CD14-positive monocyte (primary cell): Measurements from ENCODE around the gene JOSD2. TPM values are rescaled to one million over a fixed set of nuclear protein-coding genes. Genes with fewer than 3 reads are reported as not detected.

Experiments used
- DNase-seq, 3 donors: peaks; one replicate each; pipeline ENCODE4 v3.0.0-alpha.2; 2011 to 2022
- H2AFZ ChIP-seq: 2 replicates; pipeline ENCODE4 v1.6.0; 2012; ENCODE audit warnings: mild to moderate bottlenecking, low read depth, low read length, inconsistent platforms; ENCODE audit not compliant: insufficient read depth, poor library complexity, severe bottlenecking
- H3K27ac ChIP-seq, 2 donors: 1 replicate in 1 of 2; 2 replicates in 1 of 2; pipeline ENCODE4 v1.5.1; 2012 to 2013; ENCODE audit warnings: low read length in 2 of 2, control low read depth in 1 of 2, inconsistent platforms in 1 of 2, low read depth in 1 of 2, mild to moderate bottlenecking in 1 of 2
- H3K27me3 ChIP-seq, 2 donors: one replicate each; pipeline versions ENCODE4 v1.6.0 to v1.6.1; 2011 to 2013; ENCODE audit warnings: low read length in 2 of 2; ENCODE audit not compliant: control insufficient read depth in 2 of 2, insufficient read depth in 2 of 2
- H3K36me3 ChIP-seq, 2 donors: replicated peaks in 1 of 2; 1 replicate in 1 of 2; 2 replicates in 1 of 2; pipeline versions ENCODE4 v1.5.1 to v1.6.1; 2012 to 2013; ENCODE audit warnings: low read length in 2 of 2, control low read depth in 1 of 2, inconsistent platforms in 1 of 2, mild to moderate bottlenecking in 1 of 2; ENCODE audit not compliant: insufficient read depth in 2 of 2, control insufficient read depth in 1 of 2
- H3K4me1 ChIP-seq, 2 donors: 1 replicate in 1 of 2; 2 replicates in 1 of 2; pipeline versions ENCODE4 v1.5.1 to v1.6.1; 2012 to 2013; ENCODE audit warnings: low read length in 2 of 2, control low read depth in 1 of 2, inconsistent platforms in 1 of 2, mild to moderate bottlenecking in 1 of 2, moderate library complexity in 1 of 2; ENCODE audit not compliant: insufficient read depth in 2 of 2, control insufficient read depth in 1 of 2
- H3K4me2 ChIP-seq: replicated peaks from 2 replicates; pipeline ENCODE3; 2012; ENCODE audit warnings: low read length, moderate library complexity, mild to moderate bottlenecking; ENCODE audit not compliant: poor library complexity, severe bottlenecking; ENCODE audit errors: extremely low read depth
- H3K4me3 ChIP-seq, 3 experiments: fragments of 200-600 bp in 1 of 3; sonication (generic) in 1 of 3; replicated peaks in 1 of 3; 1 replicate in 2 of 3; 2 replicates in 1 of 3; pipeline ENCODE4 v1.5.1; 2011 to 2013; ENCODE audit warnings: low read length in 3 of 3, mild to moderate bottlenecking in 3 of 3, control low read depth in 2 of 3, low read depth in 2 of 3, inconsistent platforms in 1 of 3, moderate library complexity in 1 of 3
- H3K79me2 ChIP-seq: 2 replicates; pipeline ENCODE4 v1.6.0; 2012; ENCODE audit warnings: mild to moderate bottlenecking, control low read depth, inconsistent platforms, low read length, moderate library complexity; ENCODE audit not compliant: insufficient read depth
- H3K9ac ChIP-seq: 2 replicates; pipeline ENCODE4 v1.6.0; 2017; ENCODE audit warnings: low read length, mild to moderate bottlenecking; ENCODE audit not compliant: insufficient read depth, poor library complexity, severe bottlenecking
- H3K9me3 ChIP-seq, 2 donors: replicated peaks in 1 of 2; 1 replicate in 1 of 2; 2 replicates in 1 of 2; pipeline versions ENCODE4 v1.5.1 to v1.6.1; 2012 to 2013; ENCODE audit warnings: low read length in 2 of 2, control low read depth in 1 of 2; ENCODE audit not compliant: control insufficient read depth in 1 of 2, insufficient read depth in 1 of 2
- H4K20me1 ChIP-seq: 2 replicates; pipeline ENCODE4 v1.6.0; 2012; ENCODE audit warnings: mild to moderate bottlenecking, low read length, control low read depth, moderate library complexity; ENCODE audit not compliant: insufficient read depth
- H3K27ac Mint-ChIP-seq, 7 donors: one replicate each; pipeline ENCODE4 v1.8.0; 2020; ENCODE audit warnings: mild to moderate bottlenecking in 7 of 7, mixed read lengths in 7 of 7, moderate library complexity in 6 of 7, inconsistent platforms in 2 of 7
- H3K27me3 Mint-ChIP-seq, 3 donors: one replicate each; pipeline ENCODE4 v1.8.0; 2021 to 2022; ENCODE audit warnings: low read depth in 3 of 3, mild to moderate bottlenecking in 3 of 3, mixed read lengths in 3 of 3, moderate library complexity in 3 of 3, inconsistent platforms in 1 of 3
- H3K36me3 Mint-ChIP-seq, 2 donors: one replicate each; pipeline ENCODE4 v1.8.0; 2020; ENCODE audit warnings: mixed read lengths in 2 of 2, inconsistent platforms in 1 of 2, mild to moderate bottlenecking in 1 of 2
- H3K4me1 Mint-ChIP-seq: one replicate; pipeline ENCODE4 v1.8.0; 2020; ENCODE audit warnings: mild to moderate bottlenecking, mixed read lengths
- H3K4me3 Mint-ChIP-seq, 2 donors: one replicate each; pipeline ENCODE4 v1.8.0; 2020; ENCODE audit warnings: mild to moderate bottlenecking in 2 of 2, mixed read lengths in 2 of 2, moderate library complexity in 1 of 2
- H3K9me3 Mint-ChIP-seq, 7 donors: one replicate each; pipeline ENCODE4 v1.8.0; 2020 to 2022; ENCODE audit warnings: mixed read lengths in 7 of 7, mild to moderate bottlenecking in 6 of 7, moderate library complexity in 6 of 7, inconsistent platforms in 2 of 7
- WGBS: methylation state at CpG from one replicate; pipeline ENCODE4 v1.1.5; 2013; ENCODE audit warnings: missing lambda C conversion rate; ENCODE audit not compliant: insufficient coverage; 5-methylcytosine and 5-hydroxymethylcytosine counted together
- intact Hi-C, 2 donors: fragments of 100-400 bp; cut with micrococcal nuclease; formaldehyde crosslinking; loops; one replicate each; pipeline versions ENCODE4 v1.15.0 to v1.15.1; 2023
- polyA plus RNA-seq, 3 donors: library from polyadenylated mRNA; depleted of rRNA in 1 of 3; unstranded in 2 of 3; stranded (reverse) in 1 of 3; fragments of 300-500 nt in 2 of 3; fragments of >200 nt in 1 of 3; fragmentation: Illumina TruSeq in 2 of 3; gene quantifications; 1 replicate in 2 of 3; 2 replicates in 1 of 3; pipeline ENCODE4 v1.2.3, GENCODE V29; 2012 to 2021
- TF ChIP-seq, protein P1 (sequence below): fragments of 200-600 bp; IDR thresholded peaks from one replicate; pipeline ENCODE4 v1.8.0; 2022; ENCODE audit warnings: antibody characterized with exemption, mild to moderate bottlenecking

The JOSD2 gene
- polyA plus RNA-seq, 3 donors, result 33.0 to 43.0 (median 37.2) TPM

DNA sequence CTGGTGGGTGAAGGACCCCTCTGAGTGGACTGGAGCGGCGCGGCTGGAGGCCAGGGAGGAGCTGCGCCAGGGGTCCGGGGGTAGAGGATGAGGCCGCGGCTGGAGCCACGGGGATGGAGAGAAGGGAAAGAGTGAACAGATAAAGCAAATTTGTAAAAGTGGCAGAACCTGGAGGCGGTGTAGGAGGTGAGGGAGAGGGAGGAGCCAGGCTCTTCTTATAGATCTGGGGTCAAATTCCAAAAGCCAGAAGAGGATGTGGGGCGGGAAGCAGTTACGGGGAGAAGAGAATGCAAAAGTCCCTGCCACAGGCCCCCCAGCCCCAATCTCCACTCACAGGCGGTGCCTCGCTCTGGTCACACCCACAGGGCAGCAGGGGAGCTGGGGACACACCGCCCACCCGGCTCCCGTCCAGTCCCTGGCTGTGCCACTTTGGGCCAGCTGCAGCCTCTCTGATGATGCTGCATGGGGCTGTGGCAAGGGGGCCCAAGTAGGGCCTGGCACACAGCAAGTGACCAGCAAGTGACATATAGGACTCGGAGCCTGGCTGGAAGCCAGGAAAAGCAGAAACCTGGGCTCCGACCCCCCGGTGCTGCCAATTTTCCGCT lies 46.1 kb upstream of the JOSD2 start:
- TF ChIP-seq, protein P1, sequence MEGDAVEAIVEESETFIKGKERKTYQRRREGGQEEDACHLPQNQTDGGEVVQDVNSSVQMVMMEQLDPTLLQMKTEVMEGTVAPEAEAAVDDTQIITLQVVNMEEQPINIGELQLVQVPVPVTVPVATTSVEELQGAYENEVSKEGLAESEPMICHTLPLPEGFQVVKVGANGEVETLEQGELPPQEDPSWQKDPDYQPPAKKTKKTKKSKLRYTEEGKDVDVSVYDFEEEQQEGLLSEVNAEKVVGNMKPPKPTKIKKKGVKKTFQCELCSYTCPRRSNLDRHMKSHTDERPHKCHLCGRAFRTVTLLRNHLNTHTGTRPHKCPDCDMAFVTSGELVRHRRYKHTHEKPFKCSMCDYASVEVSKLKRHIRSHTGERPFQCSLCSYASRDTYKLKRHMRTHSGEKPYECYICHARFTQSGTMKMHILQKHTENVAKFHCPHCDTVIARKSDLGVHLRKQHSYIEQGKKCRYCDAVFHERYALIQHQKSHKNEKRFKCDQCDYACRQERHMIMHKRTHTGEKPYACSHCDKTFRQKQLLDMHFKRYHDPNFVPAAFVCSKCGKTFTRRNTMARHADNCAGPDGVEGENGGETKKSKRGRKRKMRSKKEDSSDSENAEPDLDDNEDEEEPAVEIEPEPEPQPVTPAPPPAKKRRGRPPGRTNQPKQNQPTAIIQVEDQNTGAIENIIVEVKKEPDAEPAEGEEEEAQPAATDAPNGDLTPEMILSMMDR, result no peak
- Histone ChIP-seq H3K4me1 (peaks cover 6 to 9% of the 10 kb centered on the region in 2 donors), H3K27ac (no peak overlapping the region), H3K4me3 (no peak overlapping the region), H3K4me2 (no peak overlapping the region), H4K20me1 (no peaks in the 10 kb centered on the region), H3K79me2 (no peaks in the 10 kb centered on the region), H3K27me3 (peaks cover 0 to 35% of the 10 kb centered on the region in 2 donors), H3K36me3 (no peaks in the 10 kb centered on the region), H3K9me3 (no peaks in the 10 kb centered on the region), H3K9ac (no peak overlapping the region), H2AFZ (no peak overlapping the region)
- intact Hi-C loops, result loop anchor here in 1 of 2 donors (2.0 to 5.0 kb wide), 2 partner anchors 70 to 200 kb away; no protein-coding TSS in a partner anchor
- Mint-ChIP-seq H3K9me3 (peaks cover 0 to 9% (median 3%) of the 10 kb centered on the region in 7 donors), H3K4me1 (peaks cover 7% of the 10 kb centered on the region), H3K27ac (no peak overlapping the region), H3K4me3 (no peak overlapping the region), H3K36me3 (no peaks in the 10 kb centered on the region), H3K27me3 (peaks cover 35 to 59% (median 54%) of the 10 kb centered on the region in 3 donors)
- no peak for DNase-seq
- 19% methylated on average over 14 of the region's 20 CpGs for WGBS

DNA sequence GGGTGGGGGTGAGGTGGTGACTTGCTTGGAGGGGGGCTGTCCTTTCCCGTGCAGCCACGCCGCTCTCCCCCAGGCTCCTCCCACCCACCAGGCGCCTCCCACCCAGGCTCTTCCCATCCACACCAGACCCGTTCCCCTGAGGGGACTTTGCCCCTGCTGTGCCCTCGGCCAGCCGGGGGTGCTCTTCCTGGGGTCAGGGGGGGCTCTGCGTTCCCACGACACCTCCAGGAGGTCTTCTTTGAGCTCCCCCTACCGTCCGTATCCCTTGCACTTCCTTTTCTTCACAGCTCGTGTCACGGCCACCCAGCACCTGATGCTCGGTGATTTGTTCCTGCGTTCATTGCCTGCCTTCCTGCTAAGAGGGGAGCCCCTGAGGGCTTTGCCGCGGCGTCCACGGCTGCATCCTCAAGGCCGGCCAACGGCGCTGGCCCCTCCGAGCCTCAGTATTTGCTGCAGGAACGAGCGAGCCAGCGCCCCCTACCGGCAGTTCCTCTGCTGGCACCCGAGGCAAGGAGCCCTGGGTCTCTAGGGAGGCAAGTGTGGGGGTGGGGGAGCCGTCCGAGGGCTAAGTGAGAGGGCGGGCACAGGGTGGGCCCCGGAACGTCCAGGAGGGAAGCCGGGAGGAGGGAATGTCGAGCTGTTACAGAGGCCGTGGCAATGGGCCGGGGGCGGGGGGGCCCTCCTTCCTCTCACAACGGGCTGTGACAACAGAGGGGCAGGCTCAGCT lies 45.5 kb upstream of the JOSD2 start:
- TF ChIP-seq, protein P1, result peak; percentile 92
- Histone ChIP-seq H3K4me1 (peaks cover 6 to 9% of the 10 kb centered on the region in 2 donors), H3K4me3 (peak overlapping the region; percentile 18 to 73 (median 34)), H3K9ac (no peak overlapping the region), H2AFZ (peak overlapping the region; percentile 82), H3K27me3 (peaks cover 0 to 41% of the 10 kb centered on the region in 2 donors), H3K79me2 (no peaks in the 10 kb centered on the region), H4K20me1 (no peaks in the 10 kb centered on the region), H3K4me2 (peak overlapping the region; percentile 86), H3K9me3 (no peaks in the 10 kb centered on the region), H3K27ac (no peak overlapping the region), H3K36me3 (no peaks in the 10 kb centered on the region)
- peak overlapping the region; percentile 79 to 96 for H3K4me3 Mint-ChIP-seq
- intact Hi-C loops, result loop anchor here in 1 of 2 donors (2.0 to 5.0 kb wide), 2 partner anchors 70 to 199 kb away; no protein-coding TSS in a partner anchor
- peaks cover 38 to 66% (median 58%) of the 10 kb centered on the region in 3 donors for H3K27me3 Mint-ChIP-seq
- WGBS, result 0% methylated on average over 27 of the region's 39 CpGs
- H3K27ac Mint-ChIP-seq, result no peak overlapping the region
- peak; percentile 44 to 64 (median 54) for DNase-seq
- H3K4me1 Mint-ChIP-seq, result peaks cover 7% of the 10 kb centered on the region
- no peaks in the 10 kb centered on the region for H3K36me3 Mint-ChIP-seq
- H3K9me3 Mint-ChIP-seq, result peaks cover 0 to 9% (median 3%) of the 10 kb centered on the region in 7 donors
